ENCODE measurements around the gene QRFP. TPM values are rescaled to one million over a fixed set of nuclear protein-coding genes. Genes with fewer than 3 reads are reported as not detected.

Gene QRFP
- total RNA-seq, 4 donors from 2014 or later: not detected

GRCh38 chr9:130880599-130881220, 15.9 kb downstream of the QRFP start:
- no peak overlapping the region for H3K4me3 ChIP-seq
- no peaks in the 10 kb centered on the region for H3K4me1 ChIP-seq
- H3K27me3 ChIP-seq: no peaks in the 10 kb centered on the region
- no peak overlapping the region for H3K27ac ChIP-seq
- 88% methylated on average over 12 of the region's 16 CpGs for WGBS
- H3K36me3 ChIP-seq: peaks cover 96% of the 10 kb centered on the region
- H3K9me3 ChIP-seq: no peaks in the 10 kb centered on the region
- no peak for DNase-seq (ENCODE audit: low spot score in 2 of 2)
- no peak for TF ChIP-seq POLR2A (IDR thresholded peaks at IDR 0.05)
- TF ChIP-seq EP300 (IDR thresholded peaks at IDR 0.05): no peak
- TF ChIP-seq CTCF (IDR thresholded peaks at IDR 0.05): no peak
- no peak for TF ChIP-seq POLR2AphosphoS5 (IDR thresholded peaks at IDR 0.05)

GRCh38 chr9:130879863-130880411, 16.7 kb downstream of the QRFP start:
- 93% methylated on average over 9 of the region's 9 CpGs for WGBS
- no peak for DNase-seq (ENCODE audit: low spot score in 2 of 2)
- peaks cover 96% of the 10 kb centered on the region for H3K36me3 ChIP-seq

DNA sequence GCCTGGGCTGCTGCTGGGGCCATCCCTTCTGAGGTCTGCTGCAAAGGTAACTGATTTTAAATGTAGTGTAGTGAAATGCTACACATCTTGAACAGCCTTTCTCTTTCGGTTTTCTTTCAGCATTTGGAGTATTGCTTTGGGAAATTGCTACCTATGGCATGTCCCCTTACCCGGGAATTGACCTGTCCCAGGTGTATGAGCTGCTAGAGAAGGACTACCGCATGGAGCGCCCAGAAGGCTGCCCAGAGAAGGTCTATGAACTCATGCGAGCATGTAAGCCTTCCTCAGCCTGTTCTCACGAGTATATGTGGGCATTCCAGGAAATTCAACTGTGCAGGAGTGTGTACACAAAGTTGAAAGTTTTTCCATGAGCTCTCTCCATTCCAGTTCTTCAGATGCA, 18.3 kb downstream of the QRFP start:
- TF ChIP-seq POLR2A (IDR thresholded peaks at IDR 0.05): no peak
- no peak for TF ChIP-seq EP300 (IDR thresholded peaks at IDR 0.05)
- TF ChIP-seq CTCF (IDR thresholded peaks at IDR 0.05): no peak
- TF ChIP-seq POLR2AphosphoS5 (IDR thresholded peaks at IDR 0.05): no peak
- no peaks in the 10 kb centered on the region for H3K9me3 ChIP-seq
- no peaks in the 10 kb centered on the region for H3K4me1 ChIP-seq
- 95% methylated on average over 6 of the region's 6 CpGs for WGBS
- H3K27me3 ChIP-seq: no peaks in the 10 kb centered on the region
- H3K27ac ChIP-seq: no peak overlapping the region
- no peak overlapping the region for H3K4me3 ChIP-seq
- DNase-seq (ENCODE audit: low spot score in 2 of 2): no peak
- peaks cover 96% of the 10 kb centered on the region for H3K36me3 ChIP-seq

More at GRCh38 chr9:130879863-130880411, 16.7 kb downstream of the QRFP start:
- H3K9me3 ChIP-seq: no peaks in the 10 kb centered on the region
- no peak overlapping the region for H3K27ac ChIP-seq
- H3K4me1 ChIP-seq: no peaks in the 10 kb centered on the region
- no peak for TF ChIP-seq EP300 (IDR thresholded peaks at IDR 0.05)
- no peak for TF ChIP-seq POLR2A (IDR thresholded peaks at IDR 0.05)
- no peak for TF ChIP-seq CTCF (IDR thresholded peaks at IDR 0.05)
- no peak for TF ChIP-seq POLR2AphosphoS5 (IDR thresholded peaks at IDR 0.05)
- H3K4me3 ChIP-seq: no peak overlapping the region
- H3K27me3 ChIP-seq: no peaks in the 10 kb centered on the region

- WGBS: 92% methylated on average over 6 of the region's 6 CpGs
Observed at GRCh38 chr9:130877300-130877699, 19.3 kb downstream of the QRFP start.

More at GRCh38 chr9:130877300-130877699, 19.3 kb downstream of the QRFP start:
- Histone ChIP-seq H3K36me3 (peaks cover 96% of the 10 kb centered on the region), H3K27me3 (no peaks in the 10 kb centered on the region), H3K4me1 (no peaks in the 10 kb centered on the region), H3K27ac (no peak overlapping the region), H3K4me3 (no peak overlapping the region), H3K9me3 (no peaks in the 10 kb centered on the region)
- no peak for DNase-seq (ENCODE audit: low spot score in 2 of 2)
- TF ChIP-seq EP300 (IDR thresholded peaks at IDR 0.05) (no peak), CTCF (IDR thresholded peaks at IDR 0.05) (no peak), POLR2AphosphoS5 (IDR thresholded peaks at IDR 0.05) (no peak), POLR2A (IDR thresholded peaks at IDR 0.05) (no peak)

All from suprapubic skin (tissue), 4 donors.